Parathyroid adenoma (tissue), 2 donors: ENCODE results near the gene ANKRD61.

Experiments used
- H2AFZ ChIP-seq: fragments of 300-600 bp; sonication (generic); one replicate; pipeline ENCODE4 v1.7.0; 2017; ENCODE audit warnings: antibody characterized with exemption, mild to moderate bottlenecking
- H3K27ac ChIP-seq: fragments of 300-600 bp; sonication (generic); one replicate; pipeline ENCODE4 v1.7.0; 2017
- H3K27me3 ChIP-seq: fragments of 300-600 bp; sonication (generic); one replicate; pipeline ENCODE4 v1.7.0; 2017; ENCODE audit warnings: low read length; ENCODE audit not compliant: control insufficient read depth, insufficient read depth
- H3K36me3 ChIP-seq: fragments of 300-600 bp; sonication (generic); one replicate; pipeline ENCODE4 v1.7.0; 2017; ENCODE audit warnings: low read length; ENCODE audit not compliant: control insufficient read depth, insufficient read depth
- H3K4me1 ChIP-seq: fragments of 300-600 bp; sonication (generic); one replicate; pipeline ENCODE4 v1.7.0; 2017; ENCODE audit warnings: control low read depth
- H3K4me2 ChIP-seq: fragments of 300-600 bp; sonication (generic); one replicate; pipeline ENCODE4 v1.7.0; 2017; ENCODE audit warnings: low read length
- H3K4me3 ChIP-seq: fragments of 300-600 bp; sonication (generic); one replicate; pipeline ENCODE4 v1.7.0; 2017; ENCODE audit warnings: low read depth, low read length
- H3K79me2 ChIP-seq: fragments of 300-600 bp; sonication (generic); one replicate; pipeline ENCODE4 v1.7.0; 2017; ENCODE audit warnings: control low read depth
- H3K9ac ChIP-seq: fragments of 300-600 bp; sonication (generic); one replicate; pipeline ENCODE4 v1.7.0; 2017; ENCODE audit warnings: mild to moderate bottlenecking
- H3K9me3 ChIP-seq: fragments of 300-600 bp; sonication (generic); one replicate; pipeline ENCODE4 v1.7.0; 2017; ENCODE audit warnings: low read length; ENCODE audit not compliant: control insufficient read depth
- CTCF ChIP-seq: fragments of 300-600 bp; sonication (generic); IDR thresholded peaks from one replicate; pipeline ENCODE4 v1.7.0; 2017; ENCODE audit warnings: antibody characterized with exemption, mild to moderate bottlenecking
- donor health status: primary hyperparathyroidism.

Gene ANKRD61

GRCh38 chr7:6015917-6016652 is 15.1 kb upstream of the ANKRD61 start:
- H3K79me2 ChIP-seq, result peaks cover 5% of the 10 kb centered on the region
- no peak overlapping the region for H3K9ac ChIP-seq
- peak overlapping the region; percentile 27 for H3K4me3 ChIP-seq
- H2AFZ ChIP-seq, result peak overlapping the region; percentile 1
- H3K27ac ChIP-seq, result peak overlapping the region; percentile 92
- no peaks in the 10 kb centered on the region for H3K36me3 ChIP-seq
- TF ChIP-seq CTCF, result no peak
- H3K27me3 ChIP-seq, result no peaks in the 10 kb centered on the region
- H3K4me2 ChIP-seq, result peak overlapping the region; percentile 51
- peaks cover 40% of the 10 kb centered on the region for H3K4me1 ChIP-seq
- H3K9me3 ChIP-seq, result no peaks in the 10 kb centered on the region

DNA sequence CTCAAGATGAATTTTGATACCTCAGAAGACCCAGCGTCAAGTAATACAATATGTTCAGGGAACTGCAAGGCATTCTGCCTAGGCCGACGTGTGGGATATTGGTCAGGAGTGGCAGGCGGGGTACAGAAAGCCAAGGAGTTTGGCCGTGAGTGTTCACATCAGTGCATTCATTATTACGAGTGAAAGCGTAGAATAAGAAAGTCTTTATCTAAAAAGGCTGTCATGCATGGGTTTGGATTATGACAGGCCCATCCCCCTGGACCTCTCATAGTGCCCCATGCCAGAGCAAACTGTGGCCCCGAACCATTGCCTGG is 14.6 kb upstream of the ANKRD61 start:
- Histone ChIP-seq H3K4me1 (peaks cover 40% of the 10 kb centered on the region), H2AFZ (no peak overlapping the region), H3K27me3 (no peaks in the 10 kb centered on the region), H3K4me3 (peak overlapping the region; percentile 27), H3K27ac (peak overlapping the region; percentile 92), H3K36me3 (no peaks in the 10 kb centered on the region), H3K9ac (no peak overlapping the region), H3K9me3 (no peaks in the 10 kb centered on the region), H3K4me2 (peak overlapping the region; percentile 51), H3K79me2 (peaks cover 5% of the 10 kb centered on the region)
- TF ChIP-seq CTCF, result no peak

DNA sequence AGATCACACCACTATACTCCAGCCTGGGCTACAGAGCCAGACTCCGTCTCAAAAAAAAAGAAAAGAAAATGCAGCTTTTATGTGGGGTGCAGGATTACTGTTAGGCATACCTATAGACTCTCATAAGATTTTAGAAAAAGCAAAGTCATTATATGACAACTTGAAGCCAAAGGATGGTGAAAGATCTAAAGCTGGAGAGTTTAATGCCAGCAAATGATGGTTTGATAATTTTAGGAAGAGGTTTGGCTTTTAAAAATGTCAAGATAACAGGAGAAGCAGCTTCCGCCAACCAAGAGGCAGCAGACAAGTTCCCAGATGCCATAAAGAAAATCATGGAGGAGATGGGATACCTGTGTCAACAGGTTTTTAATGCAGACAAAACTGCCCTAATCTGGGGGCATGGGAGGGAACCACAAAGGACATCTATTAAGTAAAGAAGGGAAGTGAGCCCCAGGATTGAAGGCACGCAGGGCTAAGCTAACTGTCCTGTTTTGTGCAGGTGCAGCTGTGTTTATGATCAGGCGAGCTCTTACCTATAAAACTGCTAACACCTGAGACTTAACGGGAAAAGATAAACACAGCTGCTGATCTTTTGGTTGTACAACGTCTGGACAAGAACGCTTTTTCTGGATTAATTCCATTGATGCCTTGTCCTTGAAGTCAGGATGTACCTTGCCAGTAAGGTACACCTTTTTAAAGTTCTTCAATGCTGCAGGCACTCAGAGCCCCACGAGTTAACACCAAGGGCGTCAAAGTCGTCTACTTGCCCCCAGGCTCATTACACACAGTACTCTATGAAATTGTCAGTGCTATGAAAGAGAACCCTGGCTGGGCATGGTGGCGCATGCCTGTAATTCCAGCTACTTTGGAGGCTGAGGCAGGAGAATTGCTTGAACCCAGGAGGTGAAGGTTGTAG is 10.5 kb upstream of the ANKRD61 start:
- Histone ChIP-seq H3K4me1 (peaks cover 28% of the 10 kb centered on the region), H3K27me3 (no peaks in the 10 kb centered on the region), H3K79me2 (peaks cover 6% of the 10 kb centered on the region), H3K36me3 (no peaks in the 10 kb centered on the region), H3K4me3 (peak overlapping the region; percentile 28), H3K9me3 (no peaks in the 10 kb centered on the region), H3K27ac (peak overlapping the region; percentile 89), H3K4me2 (peak overlapping the region; percentile 54), H2AFZ (no peak overlapping the region), H3K9ac (no peak overlapping the region)
- TF ChIP-seq CTCF, result no peak

- H2AFZ ChIP-seq, result no peak overlapping the region
- no peaks in the 10 kb centered on the region for H3K9me3 ChIP-seq
- H3K27me3 ChIP-seq, result no peaks in the 10 kb centered on the region
- H3K27ac ChIP-seq, result no peak overlapping the region
- H3K9ac ChIP-seq, result no peak overlapping the region
- no peak for TF ChIP-seq CTCF
- H3K36me3 ChIP-seq, result no peaks in the 10 kb centered on the region
- H3K4me1 ChIP-seq, result peaks cover 15% of the 10 kb centered on the region
- H3K79me2 ChIP-seq, result peaks cover 10% of the 10 kb centered on the region
- no peak overlapping the region for H3K4me3 ChIP-seq
- no peak overlapping the region for H3K4me2 ChIP-seq
Observed at GRCh38 chr7:6022707-6023106, 8.5 kb upstream of the ANKRD61 start.
